Gastrocnemius medialis (tissue), 4 donors: Measurements from ENCODE around the gene SMOC2. TPM values are rescaled to one million over a fixed set of nuclear protein-coding genes. Genes with fewer than 3 reads are reported as not detected.

Experiments used
- ATAC-seq, 2 donors: fragments of 150-250 bp; one replicate each; pipeline ENCODE4 v1.9.1; 2016
- DNase-seq, 2 donors: peaks; one replicate each; pipeline ENCODE4 v3.0.0-alpha.2; 2019
- H3K27ac ChIP-seq, 4 donors: fragments of 200-600 bp; sonication (generic); 1 replicate in 1 of 4; 2 replicates in 3 of 4; pipeline ENCODE4 v1.5.1; 2016 to 2018; ENCODE audit warnings: mild to moderate bottlenecking in 2 of 4, moderate library complexity in 1 of 4
- H3K27me3 ChIP-seq, 3 donors: fragments of 200-600 bp; sonication (generic) in 2 of 3; 1 replicate in 1 of 3; 2 replicates in 2 of 3; pipeline versions ENCODE4 v1.5.1 to v1.6.0; 2016 to 2019; ENCODE audit warnings: mild to moderate bottlenecking in 1 of 3, moderate library complexity in 1 of 3
- H3K36me3 ChIP-seq, 2 donors: fragments of 200-600 bp; sonication (generic) in 1 of 2; one replicate each; pipeline ENCODE4 v1.5.1; 2017 to 2018
- H3K4me1 ChIP-seq, 2 donors: fragments of 200-600 bp; sonication (generic) in 1 of 2; one replicate each; pipeline ENCODE4 v1.5.1; 2016 to 2017; ENCODE audit warnings: mild to moderate bottlenecking in 2 of 2
- H3K4me3 ChIP-seq, 4 donors: fragments of 200-600 bp; sonication (generic) in 3 of 4; 1 replicate in 1 of 4; 2 replicates in 3 of 4; pipeline ENCODE4 v1.5.1; 2016 to 2019; ENCODE audit warnings: mild to moderate bottlenecking in 2 of 4
- H3K9me3 ChIP-seq, 3 donors: fragments of 200-600 bp; sonication (generic) in 2 of 3; 1 replicate in 1 of 3; 2 replicates in 2 of 3; pipeline ENCODE4 v1.5.1; 2016 to 2019
- CTCF ChIP-seq, 5 experiments: fragments of 450-650 bp in 3 of 5; fragments of 200-600 bp in 2 of 5; sonication (generic) in 2 of 5; IDR thresholded peaks in 4 of 5; conservative IDR thresholded peaks in 1 of 5; 1 replicate in 4 of 5; 2 replicates in 1 of 5; pipeline ENCODE4 v1.5.1; 2016 to 2019; ENCODE audit warnings: antibody characterized with exemption in 5 of 5, mild to moderate bottlenecking in 3 of 5, moderate library complexity in 3 of 5
- POLR2A ChIP-seq, 2 donors: fragments of 450-650 bp; IDR thresholded peaks; one replicate each; pipeline ENCODE4 v1.6.1; 2017; ENCODE audit warnings: antibody characterized with exemption in 2 of 2, mild to moderate bottlenecking in 2 of 2, moderate library complexity in 2 of 2
- in situ Hi-C, 4 donors: fragments of 200-750 bp; cut with MboI; loops; one replicate each; pipeline versions ENCODE4 v1.15.0 to v1.8.0; 2017; ENCODE audit warnings: low sequenced_read_pairs in 4 of 4
- intact Hi-C: fragments of 100-400 bp; cut with DNase I; formaldehyde crosslinking; loops from one replicate; pipeline ENCODE4 v1.15.1; 2023; ENCODE audit warnings: low total_unique reads
- total RNA-seq, 4 donors: library from RNA; depleted of rRNA; stranded (reverse); fragments of >200 nt; gene quantifications; one replicate each; pipeline versions ENCODE4 v1.1.0 to v1.2.3, GENCODE V29; 2016

Gene SMOC2
- total RNA-seq, 4 donors from 2014 or later, result 7.2 to 34.4 (median 16.5) TPM

- no peak for ATAC-seq
- Histone ChIP-seq H3K27ac (no peak overlapping the region), H3K9me3 (no peaks in the 10 kb centered on the region), H3K4me3 (no peak overlapping the region), H3K4me1 (no peaks in the 10 kb centered on the region), H3K27me3 (peaks cover 0 to 5% (median 0%) of the 10 kb centered on the region in 3 donors), H3K36me3 (no peaks in the 10 kb centered on the region)
- intact Hi-C loops, result no loop called here
- TF ChIP-seq CTCF (IDR thresholded peaks at IDR 0.05 in 4 of 5, conservative IDR thresholded peaks at IDR 0.05 in 1 of 5) (no peak), POLR2A (IDR thresholded peaks at IDR 0.05) (no peak)
- in situ Hi-C loops, result no loop called here
- DNase-seq, result no peak
Measured at GRCh38 chr6:168655462-168656152, 214.6 kb downstream of the SMOC2 start.

- Histone ChIP-seq H3K9me3 (no peaks in the 10 kb centered on the region), H3K27ac (no peak overlapping the region), H3K4me3 (no peak overlapping the region), H3K4me1 (no peaks in the 10 kb centered on the region), H3K36me3 (no peaks in the 10 kb centered on the region), H3K27me3 (no peaks in the 10 kb centered on the region)
- no peak for ATAC-seq
- intact Hi-C loops (no loop called here), in situ Hi-C loops (no loop called here)
- no peak for TF ChIP-seq POLR2A (IDR thresholded peaks at IDR 0.05)
- TF ChIP-seq CTCF (IDR thresholded peaks at IDR 0.05 in 4 of 5, conservative IDR thresholded peaks at IDR 0.05 in 1 of 5), result no peak
- no peak for DNase-seq
Measured at GRCh38 chr6:168658059-168658458, 217.1 kb downstream of the SMOC2 start.

GRCh38 chr6:168660400-168660945 is 219.5 kb downstream of the SMOC2 start:
- TF ChIP-seq POLR2A (IDR thresholded peaks at IDR 0.05) (no peak), CTCF (IDR thresholded peaks at IDR 0.05 in 4 of 5, conservative IDR thresholded peaks at IDR 0.05 in 1 of 5) (no peak)
- DNase-seq (no peak), ATAC-seq (no peak)
- no peaks in the 10 kb centered on the region for H3K9me3 ChIP-seq
- intact Hi-C loops (no loop called here), in situ Hi-C loops (no loop called here)
- no peaks in the 10 kb centered on the region for H3K4me1 ChIP-seq
- no peak overlapping the region for H3K27ac ChIP-seq
- no peaks in the 10 kb centered on the region for H3K36me3 ChIP-seq
- H3K27me3 ChIP-seq, result peaks cover 0 to 3% (median 0%) of the 10 kb centered on the region in 3 donors
- H3K4me3 ChIP-seq, result no peak overlapping the region

- no peak for ATAC-seq
- in situ Hi-C loops, result no loop called here
- no peak for DNase-seq
- TF ChIP-seq POLR2A (IDR thresholded peaks at IDR 0.05) (no peak), CTCF (IDR thresholded peaks at IDR 0.05 in 4 of 5, conservative IDR thresholded peaks at IDR 0.05 in 1 of 5) (no peak)
- H3K27ac ChIP-seq, result no peak overlapping the region
- no peak overlapping the region for H3K4me3 ChIP-seq
- H3K27me3 ChIP-seq, result peaks cover 0 to 5% (median 0%) of the 10 kb centered on the region in 3 donors
- H3K4me1 ChIP-seq, result no peaks in the 10 kb centered on the region
- intact Hi-C loops, result no loop called here
- H3K36me3 ChIP-seq, result no peaks in the 10 kb centered on the region
- no peaks in the 10 kb centered on the region for H3K9me3 ChIP-seq
Measured at GRCh38 chr6:168662301-168662936, 221.4 kb downstream of the SMOC2 start.
